Liver (tissue), 3 donors: ENCODE data around the gene SOX8.

Experiments
- CTCF ChIP-seq: fragments of 150-350 bp; IDR thresholded peaks from 2 replicates; pipeline ENCODE4 v1.5.1; 2017; ENCODE audit warnings: improper control_type of control experiment, low read depth, low read length; ENCODE audit not compliant: missing input control
- HNF4G ChIP-seq: IDR thresholded peaks from 2 replicates; pipeline ENCODE4 v1.6.1; 2016; ENCODE audit warnings: antibody characterized with exemption
- JUND ChIP-seq, 2 donors: IDR thresholded peaks; 2 replicates each; pipeline ENCODE4 v1.6.1; 2016; ENCODE audit warnings: antibody characterized with exemption in 2 of 2
- RXRA ChIP-seq, 2 donors: IDR thresholded peaks; 2 replicates each; pipeline ENCODE4 v1.6.1; 2017 to 2018; ENCODE audit warnings: antibody characterized with exemption in 2 of 2, mild to moderate bottlenecking in 1 of 2
- TAF1 ChIP-seq: conservative IDR thresholded peaks from 2 replicates; pipeline ENCODE4 v1.6.1; 2016; ENCODE audit warnings: antibody characterized with exemption, mild to moderate bottlenecking
- ZBTB33 ChIP-seq: IDR thresholded peaks from 2 replicates; pipeline ENCODE4 v1.6.1; 2016; ENCODE audit warnings: antibody characterized with exemption
- TF ChIP-seq, protein P1 (sequence below): IDR thresholded peaks from 2 replicates; pipeline ENCODE4 v1.6.1; 2016; ENCODE audit warnings: antibody characterized with exemption
- TF ChIP-seq, protein P2 (sequence below): IDR thresholded peaks from 2 replicates; pipeline ENCODE4 v1.6.1; 2016; ENCODE audit warnings: antibody characterized with exemption
- donor health status: healthy.
- donor health status: healthy.

DNA sequence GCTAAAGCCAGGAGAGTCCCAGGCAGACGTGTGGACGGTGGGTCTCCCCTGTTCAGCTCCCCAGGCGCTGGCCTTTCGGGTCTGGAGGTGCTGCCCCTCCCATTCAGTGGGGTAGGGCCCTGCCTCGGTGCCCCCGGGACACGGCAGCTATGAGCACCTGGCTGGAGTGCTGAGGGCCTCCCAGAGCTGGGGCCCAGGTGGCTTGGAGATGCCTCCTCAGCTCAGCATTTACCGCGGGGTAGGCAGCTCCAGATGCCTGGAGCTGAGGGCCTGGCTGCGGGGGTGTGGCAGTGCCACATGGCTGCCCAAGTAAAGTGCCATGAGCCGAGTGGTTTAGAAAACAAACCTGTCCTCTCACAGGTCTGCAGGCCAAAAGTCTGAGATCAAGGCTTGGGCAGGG, 19.5 kb downstream of the SOX8 start:
- TF ChIP-seq TAF1: no peak
- TF ChIP-seq CTCF: no peak
- TF ChIP-seq, protein P1, sequence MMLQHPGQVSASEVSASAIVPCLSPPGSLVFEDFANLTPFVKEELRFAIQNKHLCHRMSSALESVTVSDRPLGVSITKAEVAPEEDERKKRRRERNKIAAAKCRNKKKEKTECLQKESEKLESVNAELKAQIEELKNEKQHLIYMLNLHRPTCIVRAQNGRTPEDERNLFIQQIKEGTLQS: no peak
- TF ChIP-seq, protein P2, sequence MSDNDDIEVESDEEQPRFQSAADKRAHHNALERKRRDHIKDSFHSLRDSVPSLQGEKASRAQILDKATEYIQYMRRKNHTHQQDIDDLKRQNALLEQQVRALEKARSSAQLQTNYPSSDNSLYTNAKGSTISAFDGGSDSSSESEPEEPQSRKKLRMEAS: no peak
- no peak for TF ChIP-seq JUND (IDR thresholded peaks at IDR 0.05)
- TF ChIP-seq ZBTB33: no peak
- TF ChIP-seq RXRA (IDR thresholded peaks at IDR 0.05): no peak
- no peak for TF ChIP-seq HNF4G
